ENCODE data around the gene ADORA2A.

GRCh38 chr22:24408630-24409029 is 18.8 kb upstream of the ADORA2A start:
- TF ChIP-seq CTCF (conservative IDR thresholded peaks at IDR 0.05 in 1 of 2, IDR thresholded peaks at IDR 0.05 in 1 of 2; ENCODE audit: low read depth in 1 of 2, low read length in 2 of 2) (no peak), EZH2 (IDR thresholded peaks at IDR 0.05; ENCODE audit: low read length, missing control alignments) (no peak)

Measured in fibroblast of lung (primary cell).